BLaER1 treated with 17β-estradiol and CSF1 and Interleukin-3, amounts not matched to agents 10 nM and 100 nM (cell line): ENCODE measurements around the gene SEMA4C.

Experiments used
- H3K27ac ChIP-seq, 11 experiments: shearing (Covaris generic); formaldehyde crosslinking; 2 replicates each; pipeline ENCODE4 v1.8.1; 2022
- H3K27me3 ChIP-seq, 11 experiments: shearing (Covaris generic); formaldehyde crosslinking; 2 replicates each; pipeline ENCODE4 v1.8.1; 2022
- H3K36me3 ChIP-seq, 11 experiments: shearing (Covaris generic); formaldehyde crosslinking; 2 replicates each; pipeline ENCODE4 v1.8.1; 2022
- H3K4me1 ChIP-seq, 10 experiments: shearing (Covaris generic); formaldehyde crosslinking; 2 replicates each; pipeline ENCODE4 v1.8.1; 2022
- H3K4me2 ChIP-seq, 11 experiments: shearing (Covaris generic); formaldehyde crosslinking; 2 replicates each; pipeline ENCODE4 v1.8.1; 2022
- H3K4me3 ChIP-seq, 10 experiments: shearing (Covaris generic); formaldehyde crosslinking; 2 replicates each; pipeline ENCODE4 v1.8.1; 2022
- H3K9ac ChIP-seq, 11 experiments: shearing (Covaris generic); formaldehyde crosslinking; 2 replicates each; pipeline ENCODE4 v1.8.1; 2022
- H3K9me3 ChIP-seq, 11 experiments: shearing (Covaris generic); formaldehyde crosslinking; replicated peaks in 1 of 11; 2 replicates each; pipeline ENCODE4 v1.8.1; 2022
- H4K20me1 ChIP-seq, 11 experiments: shearing (Covaris generic); formaldehyde crosslinking; 2 replicates each; pipeline ENCODE4 v1.8.1; 2022
- Cebpa-rat ChIP-seq, 11 experiments: shearing (Covaris generic); IDR thresholded peaks; 2 replicates each; pipeline ENCODE4 v1.8.1; 2022

SEMA4C gene

GRCh38 chr2:96868555-96869280, 1.2 kb downstream of the SEMA4C start:
- peak overlapping the region; percentile 73 to 96 (median 92) for H3K4me3 ChIP-seq
- H3K4me2 ChIP-seq = peak overlapping the region; percentile 89 to 100 (median 99)
- peak overlapping the region; percentile 90 to 99 (median 93) for H3K9ac ChIP-seq
- peaks cover 28 to 60% (median 39%) of the 10 kb centered on the region in 11 experiments; a peak in 21 of 22 replicates for H4K20me1 ChIP-seq
- peak in 5 of 11 experiments; percentile 18 to 72 (median 55); a peak in 5 of 22 replicates for TF ChIP-seq Cebpa-rat (IDR thresholded peaks at IDR 0.05)
- H3K36me3 ChIP-seq = peaks cover 21 to 38% (median 26%) of the 10 kb centered on the region in 11 experiments
- no peaks in the 10 kb centered on the region for H3K9me3 ChIP-seq
- H3K4me1 ChIP-seq = peaks cover 63 to 74% (median 65%) of the 10 kb centered on the region in 10 experiments
- peak overlapping the region; percentile 85 to 99 (median 96) for H3K27ac ChIP-seq
- peaks cover 0 to 19% (median 0%) of the 10 kb centered on the region in 11 experiments; a peak in 8 of 22 replicates for H3K27me3 ChIP-seq

GRCh38 chr2:96867756-96868554, 1.9 kb downstream of the SEMA4C start:
- Histone ChIP-seq H3K9me3 (no peaks in the 10 kb centered on the region), H3K9ac (peak overlapping the region; percentile 90 to 99 (median 93)), H4K20me1 (peaks cover 30 to 60% (median 46%) of the 10 kb centered on the region in 11 experiments; a peak in 21 of 22 replicates), H3K4me1 (peaks cover 63 to 74% (median 65%) of the 10 kb centered on the region in 10 experiments), H3K27ac (peak overlapping the region; percentile 85 to 99 (median 96); a peak in 21 of 22 replicates), H3K36me3 (peaks cover 29 to 45% (median 34%) of the 10 kb centered on the region in 11 experiments), H3K4me3 (peak overlapping the region; percentile 73 to 96 (median 92)), H3K4me2 (peak overlapping the region; percentile 89 to 100 (median 99)), H3K27me3 (peaks cover 0 to 19% (median 0%) of the 10 kb centered on the region in 11 experiments; a peak in 8 of 22 replicates)
- TF ChIP-seq Cebpa-rat (IDR thresholded peaks at IDR 0.05) = peak in 1 of 11 experiments; percentile 39; a peak in 1 of 22 replicates

GRCh38 chr2:96866986-96867755, 2.7 kb downstream of the SEMA4C start:
- TF ChIP-seq Cebpa-rat (IDR thresholded peaks at IDR 0.05) = no peak
- H3K36me3 ChIP-seq = peaks cover 29 to 53% (median 41%) of the 10 kb centered on the region in 11 experiments
- peaks cover 67 to 75% (median 69%) of the 10 kb centered on the region in 10 experiments for H3K4me1 ChIP-seq
- H3K4me3 ChIP-seq = peak overlapping the region; percentile 73 to 96 (median 92)
- peaks cover 33 to 66% (median 49%) of the 10 kb centered on the region in 11 experiments; a peak in 21 of 22 replicates for H4K20me1 ChIP-seq
- H3K27me3 ChIP-seq = peaks cover 0 to 19% (median 0%) of the 10 kb centered on the region in 11 experiments; a peak in 8 of 22 replicates
- peak overlapping the region; percentile 89 to 100 (median 99) for H3K4me2 ChIP-seq
- H3K9ac ChIP-seq = peak overlapping the region; percentile 90 to 99 (median 93); a peak in 21 of 22 replicates
- H3K27ac ChIP-seq = peak overlapping the region in 10 of 11 experiments; percentile 89 to 99 (median 96); a peak in 20 of 22 replicates
- H3K9me3 ChIP-seq = no peaks in the 10 kb centered on the region

- peaks cover 73 to 81% (median 75%) of the 10 kb centered on the region in 10 experiments for H3K4me1 ChIP-seq
- H4K20me1 ChIP-seq = peaks cover 35 to 72% (median 51%) of the 10 kb centered on the region in 11 experiments; a peak in 21 of 22 replicates
- peaks cover 0 to 19% (median 0%) of the 10 kb centered on the region in 11 experiments; a peak in 8 of 22 replicates for H3K27me3 ChIP-seq
- H3K9ac ChIP-seq = peak overlapping the region in 10 of 11 experiments; percentile 90 to 99 (median 94); a peak in 20 of 22 replicates
- peak overlapping the region; percentile 89 to 100 (median 99) for H3K4me2 ChIP-seq
- H3K36me3 ChIP-seq = peaks cover 29 to 56% (median 43%) of the 10 kb centered on the region in 11 experiments
- peak overlapping the region; percentile 73 to 96 (median 92); a peak in 19 of 20 replicates for H3K4me3 ChIP-seq
- H3K9me3 ChIP-seq = no peaks in the 10 kb centered on the region
- no peak for TF ChIP-seq Cebpa-rat (IDR thresholded peaks at IDR 0.05)
- peak overlapping the region in 8 of 11 experiments; percentile 95 to 99 (median 96); a peak in 16 of 22 replicates for H3K27ac ChIP-seq
Measured at GRCh38 chr2:96866586-96866985, 3.3 kb downstream of the SEMA4C start.

- Histone ChIP-seq H3K4me3 (peak overlapping the region in 9 of 10 experiments; percentile 83 to 96 (median 93); a peak in 18 of 20 replicates), H3K9ac (peak overlapping the region in 10 of 11 experiments; percentile 90 to 99 (median 94); a peak in 19 of 22 replicates), H4K20me1 (peaks cover 38 to 75% (median 55%) of the 10 kb centered on the region in 11 experiments; a peak in 21 of 22 replicates), H3K9me3 (no peaks in the 10 kb centered on the region), H3K27ac (peak overlapping the region in 8 of 11 experiments; percentile 95 to 99 (median 96); a peak in 13 of 22 replicates), H3K4me1 (peaks cover 76 to 84% (median 79%) of the 10 kb centered on the region in 10 experiments), H3K36me3 (peaks cover 32 to 60% (median 47%) of the 10 kb centered on the region in 11 experiments), H3K27me3 (peaks cover 0 to 18% (median 0%) of the 10 kb centered on the region in 11 experiments; a peak in 8 of 22 replicates), H3K4me2 (peak overlapping the region; percentile 89 to 100 (median 99))
- no peak for TF ChIP-seq Cebpa-rat (IDR thresholded peaks at IDR 0.05)
Measured at GRCh38 chr2:96866149-96866548, 3.7 kb downstream of the SEMA4C start.

DNA sequence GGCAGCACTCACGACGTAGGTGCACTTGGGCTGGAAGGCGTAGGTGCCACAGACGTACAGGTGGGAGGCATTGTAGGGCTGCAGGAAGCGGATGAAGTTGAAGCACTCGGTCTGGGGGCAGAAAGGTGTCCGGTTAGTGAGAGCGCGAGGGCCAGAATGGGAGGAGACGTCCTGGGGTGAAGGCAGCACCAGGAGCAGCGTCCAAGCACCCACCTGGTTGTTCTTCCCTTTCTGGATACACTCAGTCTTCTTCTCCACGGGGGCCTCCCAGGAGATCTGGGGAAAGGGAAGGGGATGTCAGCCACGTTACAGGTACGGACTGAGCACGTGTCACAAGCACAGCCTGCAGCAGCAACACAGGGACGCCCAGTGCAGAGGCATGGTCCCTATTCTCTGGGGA, 4.2 kb downstream of the SEMA4C start:
- H3K4me1 ChIP-seq = peaks cover 76 to 84% (median 80%) of the 10 kb centered on the region in 10 experiments
- peak overlapping the region in 6 of 11 experiments; percentile 95 to 99 (median 96); a peak in 12 of 22 replicates for H3K27ac ChIP-seq
- H3K9me3 ChIP-seq = no peaks in the 10 kb centered on the region
- peaks cover 43 to 75% (median 60%) of the 10 kb centered on the region in 11 experiments; a peak in 21 of 22 replicates for H4K20me1 ChIP-seq
- peaks cover 0 to 13% (median 0%) of the 10 kb centered on the region in 11 experiments; a peak in 8 of 22 replicates for H3K27me3 ChIP-seq
- H3K4me3 ChIP-seq = peak overlapping the region in 8 of 10 experiments; percentile 86 to 96 (median 93); a peak in 15 of 20 replicates
- peaks cover 37 to 65% (median 52%) of the 10 kb centered on the region in 11 experiments for H3K36me3 ChIP-seq
- no peak for TF ChIP-seq Cebpa-rat (IDR thresholded peaks at IDR 0.05)
- H3K4me2 ChIP-seq = peak overlapping the region; percentile 89 to 100 (median 99)
- peak overlapping the region in 8 of 11 experiments; percentile 90 to 99 (median 97); a peak in 15 of 22 replicates for H3K9ac ChIP-seq
